Measurements from ENCODE around the gene FGB. TPM values are rescaled to one million over a fixed set of nuclear protein-coding genes. Genes with fewer than 3 reads are reported as not detected.

The FGB gene
- total RNA-seq, 4 donors from 2014 or later = 17.9 to 40.2 TPM; not detected in 2

DNA sequence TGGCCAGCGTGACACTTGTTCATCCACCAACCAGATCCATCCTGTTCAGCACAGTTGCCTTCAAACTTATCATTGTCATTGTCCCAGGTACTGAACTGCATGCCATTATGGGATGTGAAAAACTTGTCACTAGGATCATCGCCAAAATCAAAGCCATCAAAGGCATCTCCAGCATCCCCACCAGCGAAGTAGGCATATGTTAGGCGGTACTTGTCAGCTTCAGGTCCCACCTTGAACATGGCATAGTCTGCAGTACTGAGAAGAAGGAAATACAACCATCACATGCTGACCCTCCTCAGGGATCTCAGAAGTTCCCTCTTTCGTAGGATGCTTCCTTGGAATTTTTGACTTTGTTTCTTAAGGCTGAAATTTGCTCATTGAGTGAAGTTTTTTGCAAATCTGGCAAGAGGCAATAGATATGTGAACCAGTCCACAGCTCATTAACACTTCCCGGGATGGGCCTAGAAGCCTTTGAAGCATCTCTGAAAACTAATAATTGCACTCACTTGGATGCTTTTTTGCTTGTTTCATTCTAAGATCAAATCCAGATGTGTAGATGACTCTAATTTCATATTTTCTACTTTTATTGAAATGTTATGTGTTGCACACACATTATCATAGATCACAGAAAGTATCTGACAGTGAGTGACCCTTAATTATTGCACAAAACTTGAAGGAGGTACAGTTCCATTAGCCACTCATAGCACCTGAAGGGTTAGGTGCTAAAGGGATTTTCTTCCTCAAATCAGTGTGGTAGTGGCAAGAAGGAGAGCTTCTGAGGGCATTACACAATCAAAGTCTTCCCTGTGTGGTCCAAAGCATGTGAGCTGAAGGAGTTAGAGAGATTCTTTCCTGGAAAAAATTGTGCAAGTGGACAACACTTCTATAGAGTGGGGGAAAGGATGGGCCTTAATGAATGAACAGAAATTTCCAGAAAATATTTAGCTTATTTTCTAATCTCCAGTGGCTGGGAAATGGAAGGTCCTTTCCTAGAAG, 44.2 kb downstream of the FGB start:
- Histone ChIP-seq H3K27me3 (no peaks in the 10 kb centered on the region), H3K36me3 (no peaks in the 10 kb centered on the region), H3K4me1 (no peaks in the 10 kb centered on the region), H3K9me3 (no peaks in the 10 kb centered on the region), H3K27ac (no peak overlapping the region), H3K4me3 (no peak overlapping the region)
- DNase-seq = no peak
- TF ChIP-seq CTCF (IDR thresholded peaks at IDR 0.05 in 4 of 5, conservative IDR thresholded peaks at IDR 0.05 in 1 of 5) (no peak), POLR2A (IDR thresholded peaks at IDR 0.05) (no peak)
- in situ Hi-C loops (cut with MboI; ENCODE audit: low sequenced_read_pairs in 4 of 4) = no loop called here
- intact Hi-C loops (cut with DNase I; ENCODE audit: low total_unique reads) = no loop called here
- ATAC-seq = no peak

- ATAC-seq (no peak), DNase-seq (no peak)
- H3K9me3 ChIP-seq = no peaks in the 10 kb centered on the region
- intact Hi-C loops (cut with DNase I; ENCODE audit: low total_unique reads) = no loop called here
- H3K36me3 ChIP-seq = no peaks in the 10 kb centered on the region
- no peaks in the 10 kb centered on the region for H3K4me1 ChIP-seq
- no peaks in the 10 kb centered on the region for H3K27me3 ChIP-seq
- in situ Hi-C loops (cut with MboI; ENCODE audit: low sequenced_read_pairs in 4 of 4) = no loop called here
- H3K27ac ChIP-seq = no peak overlapping the region
- no peak for TF ChIP-seq POLR2A (IDR thresholded peaks at IDR 0.05)
- no peak for TF ChIP-seq CTCF (IDR thresholded peaks at IDR 0.05 in 4 of 5, conservative IDR thresholded peaks at IDR 0.05 in 1 of 5)
- H3K4me3 ChIP-seq = no peak overlapping the region
Observed at GRCh38 chr4:154608361-154609252, 45.8 kb downstream of the FGB start.

GRCh38 chr4:154609532-154609931, 46.7 kb downstream of the FGB start:
- intact Hi-C loops (cut with DNase I; ENCODE audit: low total_unique reads) = no loop called here

GRCh38 chr4:154610582-154610981, 47.8 kb downstream of the FGB start:
- H3K27me3 ChIP-seq = no peaks in the 10 kb centered on the region
- intact Hi-C loops (cut with DNase I; ENCODE audit: low total_unique reads) (no loop called here), in situ Hi-C loops (cut with MboI; ENCODE audit: low sequenced_read_pairs in 4 of 4) (no loop called here)
- H3K4me3 ChIP-seq = no peak overlapping the region
- TF ChIP-seq CTCF (IDR thresholded peaks at IDR 0.05 in 4 of 5, conservative IDR thresholded peaks at IDR 0.05 in 1 of 5) (no peak), POLR2A (IDR thresholded peaks at IDR 0.05) (no peak)
- H3K9me3 ChIP-seq = no peaks in the 10 kb centered on the region
- ATAC-seq (no peak), DNase-seq (no peak)
- H3K4me1 ChIP-seq = no peaks in the 10 kb centered on the region
- no peak overlapping the region for H3K27ac ChIP-seq
- H3K36me3 ChIP-seq = no peaks in the 10 kb centered on the region

More at GRCh38 chr4:154609532-154609931, 46.7 kb downstream of the FGB start:
- Histone ChIP-seq H3K4me3 (no peak overlapping the region), H3K4me1 (no peaks in the 10 kb centered on the region), H3K36me3 (no peaks in the 10 kb centered on the region), H3K27me3 (no peaks in the 10 kb centered on the region), H3K27ac (no peak overlapping the region), H3K9me3 (no peaks in the 10 kb centered on the region)
- in situ Hi-C loops (cut with MboI; ENCODE audit: low sequenced_read_pairs in 4 of 4) = no loop called here
- TF ChIP-seq POLR2A (IDR thresholded peaks at IDR 0.05) (no peak), CTCF (IDR thresholded peaks at IDR 0.05 in 4 of 5, conservative IDR thresholded peaks at IDR 0.05 in 1 of 5) (no peak)
- DNase-seq = no peak
- ATAC-seq = no peak

Data from gastrocnemius medialis (tissue), 4 donors.